SH-SY5Y (cell line): ENCODE results near the gene TSR3.

Experiments
- GATA2 ChIP-seq: IDR thresholded peaks from 2 replicates; pipeline ENCODE4 v1.6.1; 2011; ENCODE audit warnings: mild to moderate bottlenecking, low read depth, low read length
- GATA3 ChIP-seq: IDR thresholded peaks from 2 replicates; pipeline ENCODE4 v1.6.1; 2011; ENCODE audit warnings: low read depth, mild to moderate bottlenecking, low read length, moderate library complexity

DNA sequence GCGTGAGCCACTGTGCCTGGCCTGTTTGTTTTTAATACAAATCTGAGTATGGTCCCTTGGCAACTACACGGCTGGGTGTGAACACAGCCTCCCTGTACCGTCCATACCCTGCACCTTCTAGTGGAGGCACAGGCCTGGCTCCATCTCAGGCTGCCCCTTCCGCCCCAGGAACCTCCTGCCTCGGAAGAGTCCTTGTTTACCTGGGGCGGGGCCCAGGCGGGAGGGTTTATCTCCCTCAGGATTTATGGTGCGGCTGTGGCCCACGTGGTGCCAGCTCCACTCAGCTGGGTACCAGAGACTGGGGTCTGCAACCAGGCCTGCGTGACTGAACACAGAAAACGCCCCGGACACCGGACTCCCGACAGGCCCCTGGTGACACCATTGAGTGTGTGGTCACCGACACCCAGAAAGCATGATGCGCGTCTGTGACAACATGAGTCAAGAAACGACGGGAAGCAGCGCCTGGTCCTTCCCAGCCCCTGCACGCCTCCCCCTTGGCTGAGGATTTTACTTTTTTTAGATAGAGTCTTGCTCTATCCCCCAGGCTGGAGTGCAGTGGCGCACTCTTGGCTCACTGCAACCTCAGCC, 43.9 kb upstream of the TSR3 start:
- TF ChIP-seq GATA3: no peak
- TF ChIP-seq GATA2: no peak
